ENCODE data around the gene AP2A2.

GRCh38 chr11:1031121-1031899, 105.6 kb downstream of the AP2A2 start:
- TF ChIP-seq, protein P1, sequence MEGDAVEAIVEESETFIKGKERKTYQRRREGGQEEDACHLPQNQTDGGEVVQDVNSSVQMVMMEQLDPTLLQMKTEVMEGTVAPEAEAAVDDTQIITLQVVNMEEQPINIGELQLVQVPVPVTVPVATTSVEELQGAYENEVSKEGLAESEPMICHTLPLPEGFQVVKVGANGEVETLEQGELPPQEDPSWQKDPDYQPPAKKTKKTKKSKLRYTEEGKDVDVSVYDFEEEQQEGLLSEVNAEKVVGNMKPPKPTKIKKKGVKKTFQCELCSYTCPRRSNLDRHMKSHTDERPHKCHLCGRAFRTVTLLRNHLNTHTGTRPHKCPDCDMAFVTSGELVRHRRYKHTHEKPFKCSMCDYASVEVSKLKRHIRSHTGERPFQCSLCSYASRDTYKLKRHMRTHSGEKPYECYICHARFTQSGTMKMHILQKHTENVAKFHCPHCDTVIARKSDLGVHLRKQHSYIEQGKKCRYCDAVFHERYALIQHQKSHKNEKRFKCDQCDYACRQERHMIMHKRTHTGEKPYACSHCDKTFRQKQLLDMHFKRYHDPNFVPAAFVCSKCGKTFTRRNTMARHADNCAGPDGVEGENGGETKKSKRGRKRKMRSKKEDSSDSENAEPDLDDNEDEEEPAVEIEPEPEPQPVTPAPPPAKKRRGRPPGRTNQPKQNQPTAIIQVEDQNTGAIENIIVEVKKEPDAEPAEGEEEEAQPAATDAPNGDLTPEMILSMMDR (IDR thresholded peaks at IDR 0.05), result no peak
- TF ChIP-seq EZH2 (IDR thresholded peaks at IDR 0.05; ENCODE audit: borderline replicate concordance, insufficient read depth, low read depth, low read length, poor library complexity, severe bottlenecking), result no peak

All from B cell (primary cell).